ENCODE results near the gene ALLC.

Gene ALLC

GRCh38 chr2:3745920-3746319, 87.9 kb downstream of the ALLC start:
- Histone ChIP-seq H3K4me3 (ENCODE audit: low read length) (no peak overlapping the region), H2BK120ac (ENCODE audit: low read depth, low read length) (no peak overlapping the region), H3K4ac (ENCODE audit: low read depth, low read length) (no peak overlapping the region), H2BK15ac (replicated peaks; ENCODE audit: low read depth) (no peak overlapping the region), H2AK5ac (ENCODE audit: low read length) (no peak overlapping the region), H3K27me3 (ENCODE audit: insufficient read depth, low read length, poor library complexity) (no peaks in the 10 kb centered on the region), H3K79me2 (ENCODE audit: control insufficient read depth, insufficient read depth, low read length) (no peaks in the 10 kb centered on the region), H3K23ac (ENCODE audit: low read length) (no peak overlapping the region), H3K4me1 (ENCODE audit: control insufficient read depth, low read depth, low read length) (no peaks in the 10 kb centered on the region), H3K18ac (ENCODE audit: low read length) (no peak overlapping the region), H2BK5ac (ENCODE audit: low read length) (no peak overlapping the region), H3K27ac (ENCODE audit: low read depth, low read length) (no peak overlapping the region), H3K9ac (ENCODE audit: low read length) (no peak overlapping the region), H3K36me3 (ENCODE audit: control insufficient read depth, insufficient read depth, low read length) (no peaks in the 10 kb centered on the region), H4K8ac (ENCODE audit: low read depth, low read length) (no peak overlapping the region), H3K56ac (ENCODE audit: low read length) (no peak overlapping the region), H4K5ac (ENCODE audit: low read length) (no peak overlapping the region), H3K79me1 (ENCODE audit: low read length) (no peaks in the 10 kb centered on the region), H3K4me2 (ENCODE audit: low read length) (no peak overlapping the region)
- DNase-seq = no peak
- no CpG with 5 or more reads among the region's 12 CpGs for WGBS (ENCODE audit: extremely low coverage, insufficient coverage, low lambda C conversion rate)

DNA sequence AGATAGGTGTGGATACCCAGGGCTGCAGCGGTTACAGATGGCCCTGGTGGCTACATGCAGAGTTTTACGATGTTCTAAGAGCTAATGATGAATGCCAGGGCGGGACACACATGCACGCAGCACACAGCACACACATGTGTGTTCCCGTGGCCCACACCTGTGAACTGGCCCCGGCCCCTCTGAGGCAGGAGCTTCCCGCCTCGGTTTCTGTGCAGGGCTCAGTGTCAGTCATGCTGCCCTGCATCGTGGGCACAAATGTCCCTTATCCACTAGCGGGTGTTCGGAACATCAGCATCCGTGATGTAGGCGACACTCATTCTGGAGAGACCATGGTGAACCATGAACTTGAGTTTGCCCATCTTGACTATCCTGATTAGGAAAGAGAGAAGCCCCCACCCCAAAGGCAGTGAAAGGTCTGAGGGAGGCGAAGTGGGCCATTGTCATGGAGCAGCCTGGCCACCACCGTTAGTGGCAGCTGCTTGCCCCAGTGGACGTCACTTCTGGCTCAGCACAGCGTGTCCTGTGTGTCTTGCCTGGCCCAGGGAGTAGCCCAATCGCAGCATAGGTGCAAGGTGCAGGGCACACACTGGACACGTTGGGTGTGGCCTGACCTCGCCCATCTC, 89.1 kb downstream of the ALLC start:
- no peak overlapping the region for H2AK5ac ChIP-seq (ENCODE audit: low read length)
- H3K27ac ChIP-seq (ENCODE audit: low read depth, low read length) = no peak overlapping the region
- no peak overlapping the region for H3K4me3 ChIP-seq (ENCODE audit: low read length)
- no peaks in the 10 kb centered on the region for H3K36me3 ChIP-seq (ENCODE audit: control insufficient read depth, insufficient read depth, low read length)
- H2BK15ac ChIP-seq (replicated peaks; ENCODE audit: low read depth) = no peak overlapping the region
- H3K56ac ChIP-seq (ENCODE audit: low read length) = no peak overlapping the region
- no peak overlapping the region for H3K4me2 ChIP-seq (ENCODE audit: low read length)
- H4K5ac ChIP-seq (ENCODE audit: low read length) = no peak overlapping the region
- H3K27me3 ChIP-seq (ENCODE audit: insufficient read depth, low read length, poor library complexity) = no peaks in the 10 kb centered on the region
- H4K8ac ChIP-seq (ENCODE audit: low read depth, low read length) = no peak overlapping the region
- no peak overlapping the region for H3K9ac ChIP-seq (ENCODE audit: low read length)
- no peak overlapping the region for H2BK5ac ChIP-seq (ENCODE audit: low read length)
- no CpG with 5 or more reads among the region's 20 CpGs for WGBS (ENCODE audit: extremely low coverage, insufficient coverage, low lambda C conversion rate)
- H3K4ac ChIP-seq (ENCODE audit: low read depth, low read length) = no peak overlapping the region
- no peak overlapping the region for H3K18ac ChIP-seq (ENCODE audit: low read length)
- no peaks in the 10 kb centered on the region for H3K4me1 ChIP-seq (ENCODE audit: control insufficient read depth, low read depth, low read length)
- no peak overlapping the region for H3K23ac ChIP-seq (ENCODE audit: low read length)
- no peak overlapping the region for H2BK120ac ChIP-seq (ENCODE audit: low read depth, low read length)
- no peak for DNase-seq
- H3K79me1 ChIP-seq (ENCODE audit: low read length) = no peaks in the 10 kb centered on the region
- no peaks in the 10 kb centered on the region for H3K79me2 ChIP-seq (ENCODE audit: control insufficient read depth, insufficient read depth, low read length)

- no peak overlapping the region for H2BK5ac ChIP-seq (ENCODE audit: low read length)
- no CpG with 5 or more reads among the region's 9 CpGs for WGBS (ENCODE audit: extremely low coverage, insufficient coverage, low lambda C conversion rate)
These were observed 89.8 kb downstream of the ALLC start for GRCh38 chr2:3747826-3748225.

GRCh38 chr2:3749201-3749600, 91.2 kb downstream of the ALLC start:
- Histone ChIP-seq H2BK5ac (ENCODE audit: low read length) (no peak overlapping the region), H3K56ac (ENCODE audit: low read length) (no peak overlapping the region), H4K8ac (ENCODE audit: low read depth, low read length) (no peak overlapping the region), H3K4me1 (ENCODE audit: control insufficient read depth, low read depth, low read length) (no peaks in the 10 kb centered on the region), H3K4ac (ENCODE audit: low read depth, low read length) (no peak overlapping the region), H2BK120ac (ENCODE audit: low read depth, low read length) (no peak overlapping the region), H3K4me3 (ENCODE audit: low read length) (no peak overlapping the region), H3K23ac (ENCODE audit: low read length) (no peak overlapping the region), H3K9ac (ENCODE audit: low read length) (no peak overlapping the region), H3K79me2 (ENCODE audit: control insufficient read depth, insufficient read depth, low read length) (no peaks in the 10 kb centered on the region), H3K79me1 (ENCODE audit: low read length) (no peaks in the 10 kb centered on the region), H3K27ac (ENCODE audit: low read depth, low read length) (no peak overlapping the region), H2AK5ac (ENCODE audit: low read length) (no peak overlapping the region), H2BK15ac (replicated peaks; ENCODE audit: low read depth) (no peak overlapping the region), H3K4me2 (ENCODE audit: low read length) (no peak overlapping the region), H3K27me3 (ENCODE audit: insufficient read depth, low read length, poor library complexity) (no peaks in the 10 kb centered on the region), H3K36me3 (ENCODE audit: control insufficient read depth, insufficient read depth, low read length) (no peaks in the 10 kb centered on the region), H4K5ac (ENCODE audit: low read length) (no peak overlapping the region), H3K18ac (ENCODE audit: low read length) (no peak overlapping the region)
- DNase-seq = no peak
- no CpG with 5 or more reads among the region's 7 CpGs for WGBS (ENCODE audit: extremely low coverage, insufficient coverage, low lambda C conversion rate)

More at GRCh38 chr2:3747826-3748225, 89.8 kb downstream of the ALLC start:
- Histone ChIP-seq H3K9ac (ENCODE audit: low read length) (no peak overlapping the region), H3K4me2 (ENCODE audit: low read length) (no peak overlapping the region), H3K4me3 (ENCODE audit: low read length) (no peak overlapping the region), H2BK15ac (replicated peaks; ENCODE audit: low read depth) (no peak overlapping the region), H4K8ac (ENCODE audit: low read depth, low read length) (no peak overlapping the region), H3K79me1 (ENCODE audit: low read length) (no peaks in the 10 kb centered on the region), H3K79me2 (ENCODE audit: control insufficient read depth, insufficient read depth, low read length) (no peaks in the 10 kb centered on the region), H3K4ac (ENCODE audit: low read depth, low read length) (no peak overlapping the region), H3K36me3 (ENCODE audit: control insufficient read depth, insufficient read depth, low read length) (no peaks in the 10 kb centered on the region), H3K23ac (ENCODE audit: low read length) (no peak overlapping the region), H3K56ac (ENCODE audit: low read length) (no peak overlapping the region), H2AK5ac (ENCODE audit: low read length) (no peak overlapping the region), H4K5ac (ENCODE audit: low read length) (no peak overlapping the region), H3K18ac (ENCODE audit: low read length) (no peak overlapping the region), H3K4me1 (ENCODE audit: control insufficient read depth, low read depth, low read length) (no peaks in the 10 kb centered on the region), H3K27me3 (ENCODE audit: insufficient read depth, low read length, poor library complexity) (no peaks in the 10 kb centered on the region), H3K27ac (ENCODE audit: low read depth, low read length) (no peak overlapping the region), H2BK120ac (ENCODE audit: low read depth, low read length) (no peak overlapping the region)
- DNase-seq = no peak

GRCh38 chr2:3751251-3751650, 93.3 kb downstream of the ALLC start:
- H3K4me3 ChIP-seq (ENCODE audit: low read length) = no peak overlapping the region
- no peak overlapping the region for H3K9ac ChIP-seq (ENCODE audit: low read length)
- no peak for DNase-seq
- H3K56ac ChIP-seq (ENCODE audit: low read length) = no peak overlapping the region
- no peaks in the 10 kb centered on the region for H3K4me1 ChIP-seq (ENCODE audit: control insufficient read depth, low read depth, low read length)
- no peak overlapping the region for H2BK15ac ChIP-seq (replicated peaks; ENCODE audit: low read depth)
- no peak overlapping the region for H4K8ac ChIP-seq (ENCODE audit: low read depth, low read length)
- H3K79me2 ChIP-seq (ENCODE audit: control insufficient read depth, insufficient read depth, low read length) = no peaks in the 10 kb centered on the region
- no peak overlapping the region for H3K18ac ChIP-seq (ENCODE audit: low read length)
- no peaks in the 10 kb centered on the region for H3K36me3 ChIP-seq (ENCODE audit: control insufficient read depth, insufficient read depth, low read length)
- no CpG with 5 or more reads among the region's 7 CpGs for WGBS (ENCODE audit: extremely low coverage, insufficient coverage, low lambda C conversion rate)
- no peak overlapping the region for H3K23ac ChIP-seq (ENCODE audit: low read length)
- H3K27me3 ChIP-seq (ENCODE audit: insufficient read depth, low read length, poor library complexity) = no peaks in the 10 kb centered on the region
- no peaks in the 10 kb centered on the region for H3K79me1 ChIP-seq (ENCODE audit: low read length)
- no peak overlapping the region for H3K4ac ChIP-seq (ENCODE audit: low read depth, low read length)
- H3K27ac ChIP-seq (ENCODE audit: low read depth, low read length) = no peak overlapping the region
- no peak overlapping the region for H2BK5ac ChIP-seq (ENCODE audit: low read length)
- H2AK5ac ChIP-seq (ENCODE audit: low read length) = no peak overlapping the region
- H3K4me2 ChIP-seq (ENCODE audit: low read length) = no peak overlapping the region
- H2BK120ac ChIP-seq (ENCODE audit: low read depth, low read length) = no peak overlapping the region
- H4K5ac ChIP-seq (ENCODE audit: low read length) = no peak overlapping the region

DNA sequence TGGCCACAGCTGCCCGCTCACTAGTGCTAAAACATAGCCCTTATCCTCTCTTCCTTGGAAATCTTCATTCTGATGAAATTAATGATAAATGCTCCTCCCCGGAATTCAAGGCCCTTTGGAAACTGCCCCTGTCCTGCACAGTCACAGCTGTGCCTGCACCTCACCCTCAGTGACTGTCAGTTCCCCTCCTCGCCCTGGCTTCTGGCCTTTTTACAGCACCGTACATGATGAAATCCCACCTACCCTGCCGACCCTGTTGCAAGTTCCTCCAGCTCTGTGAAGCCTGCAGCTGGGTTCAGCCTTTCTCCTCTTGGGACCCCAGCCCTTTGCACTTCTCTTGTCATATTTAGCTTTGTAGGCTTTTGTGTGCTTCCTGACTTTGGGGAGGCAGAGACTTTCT, 93.8 kb downstream of the ALLC start:
- Histone ChIP-seq H3K79me1 (ENCODE audit: low read length) (no peaks in the 10 kb centered on the region), H4K5ac (ENCODE audit: low read length) (no peak overlapping the region), H3K79me2 (ENCODE audit: control insufficient read depth, insufficient read depth, low read length) (no peaks in the 10 kb centered on the region), H3K4me2 (ENCODE audit: low read length) (no peak overlapping the region), H2BK15ac (replicated peaks; ENCODE audit: low read depth) (no peak overlapping the region), H3K9ac (ENCODE audit: low read length) (no peak overlapping the region), H3K4me1 (ENCODE audit: control insufficient read depth, low read depth, low read length) (no peaks in the 10 kb centered on the region), H3K4ac (ENCODE audit: low read depth, low read length) (no peak overlapping the region), H3K23ac (ENCODE audit: low read length) (no peak overlapping the region), H3K27ac (ENCODE audit: low read depth, low read length) (no peak overlapping the region), H2BK120ac (ENCODE audit: low read depth, low read length) (no peak overlapping the region), H3K27me3 (ENCODE audit: insufficient read depth, low read length, poor library complexity) (no peaks in the 10 kb centered on the region), H2BK5ac (ENCODE audit: low read length) (no peak overlapping the region), H3K18ac (ENCODE audit: low read length) (no peak overlapping the region), H4K8ac (ENCODE audit: low read depth, low read length) (no peak overlapping the region), H3K4me3 (ENCODE audit: low read length) (no peak overlapping the region), H3K56ac (ENCODE audit: low read length) (no peak overlapping the region), H3K36me3 (ENCODE audit: control insufficient read depth, insufficient read depth, low read length) (no peaks in the 10 kb centered on the region), H2AK5ac (ENCODE audit: low read length) (no peak overlapping the region)
- DNase-seq = no peak
- no CpG with 5 or more reads among the region's 5 CpGs for WGBS (ENCODE audit: extremely low coverage, insufficient coverage, low lambda C conversion rate)
